Measurements from ENCODE around the gene CRADD. TPM values are rescaled to one million over a fixed set of nuclear protein-coding genes. Genes with fewer than 3 reads are reported as not detected.

The CRADD gene
- 10 to 100 TPM; 29.3 to 61.7 (median 46.5) TPM for total RNA-seq

DNA sequence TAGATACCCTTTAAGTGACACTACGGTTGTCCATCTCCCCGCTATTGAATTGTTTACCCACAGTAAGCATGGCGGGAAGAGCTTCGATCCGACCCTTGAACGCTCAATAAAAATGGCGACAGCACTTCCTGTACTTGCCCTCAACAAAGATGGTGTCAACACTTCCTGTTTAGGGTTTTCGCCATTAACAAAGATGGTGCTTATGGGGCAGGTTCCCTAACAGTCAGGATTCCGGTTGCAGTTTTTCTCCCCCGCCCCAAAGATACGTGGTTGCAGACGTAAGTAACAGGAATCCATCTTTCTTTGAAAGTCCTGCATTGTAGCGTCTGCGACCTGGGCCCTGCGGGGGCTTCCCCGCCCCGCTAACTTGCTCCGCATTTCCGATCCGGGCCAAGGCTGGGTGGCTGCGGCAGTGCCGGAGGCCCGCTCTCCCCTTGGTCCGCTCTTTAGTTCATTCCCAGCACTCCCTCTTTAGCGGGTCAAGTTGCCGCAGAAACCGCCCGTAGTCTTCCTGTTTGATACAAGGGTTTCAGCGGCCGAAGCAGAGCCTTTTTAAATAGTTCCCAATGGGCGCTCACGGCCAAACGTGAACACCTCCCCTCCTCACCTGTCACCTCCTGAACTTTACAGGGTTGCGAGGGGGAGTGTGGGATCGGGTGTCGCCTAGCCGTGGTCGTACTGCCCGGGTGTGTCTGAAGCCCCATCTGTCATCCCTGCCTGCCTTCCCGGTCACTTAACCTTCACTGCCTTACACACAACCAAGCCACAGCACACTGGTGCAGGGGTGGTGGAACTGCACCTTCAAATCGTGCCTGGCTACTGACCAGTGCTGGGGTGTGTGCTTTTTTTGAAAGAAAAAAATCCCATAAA lies at the start of gene CRADD:
CRADD (plus strand) TSS at position 181 of the 870 bp plus-strand sequence.
- Histone ChIP-seq H3K4me3 (peak within 1 kb of the TSS; percentile 67), H3K36me3 (no peaks in the 10 kb centered on the region), H3K4me1 (peaks cover 24% of the 10 kb centered on the region), H3K9me3 (no peaks in the 10 kb centered on the region), H3K27ac (peak within 1 kb of the TSS; percentile 95), H3K27me3 (no peaks in the 10 kb centered on the region)
- WGBS: 0% methylated on average over 40 of the region's 41 CpGs
- DNase-seq (ENCODE audit: low spot score in 2 of 2): peak; percentile 85 to 89
- TF ChIP-seq EP300 (IDR thresholded peaks at IDR 0.05) (no peak), POLR2AphosphoS5 (IDR thresholded peaks at IDR 0.05) (peak in 2 of 3 donors; percentile 86 to 87), POLR2A (IDR thresholded peaks at IDR 0.05) (peak; percentile 63 to 76)
- TF ChIP-seq, protein P1, sequence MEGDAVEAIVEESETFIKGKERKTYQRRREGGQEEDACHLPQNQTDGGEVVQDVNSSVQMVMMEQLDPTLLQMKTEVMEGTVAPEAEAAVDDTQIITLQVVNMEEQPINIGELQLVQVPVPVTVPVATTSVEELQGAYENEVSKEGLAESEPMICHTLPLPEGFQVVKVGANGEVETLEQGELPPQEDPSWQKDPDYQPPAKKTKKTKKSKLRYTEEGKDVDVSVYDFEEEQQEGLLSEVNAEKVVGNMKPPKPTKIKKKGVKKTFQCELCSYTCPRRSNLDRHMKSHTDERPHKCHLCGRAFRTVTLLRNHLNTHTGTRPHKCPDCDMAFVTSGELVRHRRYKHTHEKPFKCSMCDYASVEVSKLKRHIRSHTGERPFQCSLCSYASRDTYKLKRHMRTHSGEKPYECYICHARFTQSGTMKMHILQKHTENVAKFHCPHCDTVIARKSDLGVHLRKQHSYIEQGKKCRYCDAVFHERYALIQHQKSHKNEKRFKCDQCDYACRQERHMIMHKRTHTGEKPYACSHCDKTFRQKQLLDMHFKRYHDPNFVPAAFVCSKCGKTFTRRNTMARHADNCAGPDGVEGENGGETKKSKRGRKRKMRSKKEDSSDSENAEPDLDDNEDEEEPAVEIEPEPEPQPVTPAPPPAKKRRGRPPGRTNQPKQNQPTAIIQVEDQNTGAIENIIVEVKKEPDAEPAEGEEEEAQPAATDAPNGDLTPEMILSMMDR (IDR thresholded peaks at IDR 0.05): no peak

DNA sequence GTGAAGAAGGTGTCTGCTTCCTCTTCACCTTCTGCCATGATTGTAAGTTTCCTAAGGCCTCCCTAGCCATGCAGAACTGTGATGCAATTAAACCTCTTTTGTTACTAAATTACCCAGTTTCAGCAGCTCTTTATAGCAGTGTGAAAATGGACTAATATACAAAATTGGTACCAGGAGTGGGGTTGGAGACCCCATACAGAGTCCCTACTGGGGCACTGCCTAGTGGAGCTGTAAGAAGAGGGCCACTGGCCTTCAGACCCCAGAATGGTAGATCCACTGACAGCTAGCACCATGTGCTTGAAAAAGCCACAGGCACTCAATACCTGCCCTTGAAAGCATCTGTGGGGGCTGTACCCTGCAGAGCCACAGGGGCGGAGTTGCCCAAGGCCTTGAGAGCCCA lies 44.8 kb upstream of the CRADD start:
- no peak for DNase-seq (ENCODE audit: low spot score in 2 of 2)
- no peaks in the 10 kb centered on the region for H3K36me3 ChIP-seq
- no peak overlapping the region for H3K27ac ChIP-seq
- no peaks in the 10 kb centered on the region for H3K27me3 ChIP-seq
- H3K4me1 ChIP-seq: no peaks in the 10 kb centered on the region
- 100% methylated on average over 1 of the region's 1 CpG for WGBS
- TF ChIP-seq POLR2A (IDR thresholded peaks at IDR 0.05) (no peak), POLR2AphosphoS5 (IDR thresholded peaks at IDR 0.05) (no peak), EP300 (IDR thresholded peaks at IDR 0.05) (no peak)
- TF ChIP-seq, protein P1 (IDR thresholded peaks at IDR 0.05): no peak
- H3K4me3 ChIP-seq: no peak overlapping the region
- peaks cover 5% of the 10 kb centered on the region for H3K9me3 ChIP-seq

DNA sequence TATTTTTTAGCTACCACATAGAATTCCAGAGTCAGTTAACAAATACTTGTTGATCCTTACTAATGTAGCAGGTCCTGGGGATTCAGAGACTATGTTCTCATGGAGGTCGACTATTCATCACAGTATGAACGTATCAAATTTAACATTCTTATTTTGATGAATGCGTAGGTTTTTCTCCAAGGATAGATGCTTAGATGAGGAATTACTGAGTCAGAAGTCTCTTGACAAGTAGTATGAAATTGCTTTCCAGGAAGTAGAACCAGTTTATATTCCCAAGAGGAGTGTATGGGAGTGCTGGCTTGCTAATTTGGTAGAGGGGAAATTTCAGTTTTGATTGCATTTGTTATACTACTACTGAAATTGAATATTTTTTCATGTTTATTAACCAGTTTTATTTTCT lies 42.8 kb upstream of the CRADD start:
- Histone ChIP-seq H3K27me3 (peaks cover 6% of the 10 kb centered on the region), H3K36me3 (no peaks in the 10 kb centered on the region), H3K9me3 (peaks cover 5% of the 10 kb centered on the region), H3K4me3 (no peak overlapping the region), H3K27ac (no peak overlapping the region), H3K4me1 (no peaks in the 10 kb centered on the region)
- WGBS: 76% methylated on average over 3 of the region's 3 CpGs
- DNase-seq (ENCODE audit: low spot score in 2 of 2): no peak
- TF ChIP-seq, protein P1 (IDR thresholded peaks at IDR 0.05): no peak

DNA sequence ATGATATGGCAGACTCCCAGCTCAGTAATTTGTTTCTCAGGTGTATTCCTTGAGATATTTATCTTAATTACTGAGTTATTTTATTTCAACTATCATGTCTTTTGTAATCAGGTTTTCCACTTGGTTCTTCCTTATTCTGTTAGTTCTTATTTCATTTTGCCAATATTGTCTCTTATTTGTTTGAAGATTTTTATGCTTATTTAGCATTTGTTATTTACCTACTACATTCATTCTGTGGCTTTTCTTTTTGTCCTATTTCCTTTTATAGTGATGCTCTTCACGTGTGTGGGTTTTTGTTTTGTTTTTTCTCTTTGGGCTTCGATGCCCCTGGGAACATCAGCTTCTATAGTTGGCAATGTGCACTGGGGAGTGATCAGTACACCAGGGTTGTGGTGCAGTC lies 40.5 kb upstream of the CRADD start:
- Histone ChIP-seq H3K4me3 (no peak overlapping the region), H3K36me3 (no peaks in the 10 kb centered on the region), H3K9me3 (peaks cover 5% of the 10 kb centered on the region), H3K27ac (no peak overlapping the region), H3K4me1 (no peaks in the 10 kb centered on the region), H3K27me3 (peaks cover 9% of the 10 kb centered on the region)
- no peak for DNase-seq (ENCODE audit: low spot score in 2 of 2)
- TF ChIP-seq EP300 (IDR thresholded peaks at IDR 0.05): no peak
- TF ChIP-seq POLR2AphosphoS5 (IDR thresholded peaks at IDR 0.05): no peak
- TF ChIP-seq POLR2A (IDR thresholded peaks at IDR 0.05): no peak
- TF ChIP-seq, protein P1 (IDR thresholded peaks at IDR 0.05): no peak
- 65% methylated on average over 2 of the region's 2 CpGs for WGBS

DNA sequence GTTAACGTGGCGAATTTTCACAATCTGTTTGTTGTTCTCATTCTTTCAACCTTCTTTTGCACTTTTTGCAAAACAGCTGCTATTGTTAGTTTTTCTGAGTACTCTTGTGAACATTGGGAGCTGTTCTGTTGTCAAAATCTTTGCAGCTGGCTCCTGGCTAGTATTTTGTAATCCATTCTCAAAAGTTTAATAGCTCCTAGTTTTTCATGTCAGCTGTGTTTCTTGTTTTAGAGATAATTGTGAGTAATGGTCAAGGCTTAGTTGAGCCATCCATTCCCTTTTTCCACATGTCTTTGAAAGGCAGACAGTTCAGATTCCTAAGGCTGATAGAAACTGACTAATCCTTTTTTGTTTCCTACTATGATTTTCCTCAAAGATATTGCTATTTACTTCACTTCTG lies 39.1 kb upstream of the CRADD start:
- Histone ChIP-seq H3K4me3 (no peak overlapping the region), H3K9me3 (no peaks in the 10 kb centered on the region), H3K27me3 (peaks cover 9% of the 10 kb centered on the region), H3K27ac (no peak overlapping the region), H3K36me3 (no peaks in the 10 kb centered on the region), H3K4me1 (no peaks in the 10 kb centered on the region)
- WGBS: 71% methylated on average over 2 of the region's 2 CpGs
- no peak for TF ChIP-seq EP300 (IDR thresholded peaks at IDR 0.05)
- TF ChIP-seq, protein P1 (IDR thresholded peaks at IDR 0.05): no peak
- TF ChIP-seq POLR2A (IDR thresholded peaks at IDR 0.05): no peak
- TF ChIP-seq POLR2AphosphoS5 (IDR thresholded peaks at IDR 0.05): no peak
- no peak for DNase-seq (ENCODE audit: low spot score in 2 of 2)

Measured in suprapubic skin (tissue), 4 donors.